IMR-90 (cell line): Measurements from ENCODE around the gene EEF1AKMT2. TPM values are rescaled to one million over a fixed set of nuclear protein-coding genes. Genes with fewer than 3 reads are reported as not detected.

Source experiments
- ATAC-seq: fragments of 200-7000 bp; cut with Tn5 transposase; 2 replicates; pipeline ENCODE4 v1.9.1; 2020; ENCODE audit warnings: low read depth, mild to moderate bottlenecking, moderate library complexity
- BruUV-seq: library from RNA; stranded (reverse); fragments of 400-500 nt; replicated peaks from 2 replicates; lab custom pipeline; 2021; lab: Mats Ljungman, UMichigan
- CTCF ChIA-PET: fragments of 300-600 bp; formaldehyde crosslinking; extraction: SDS; loops from one replicate; lab custom pipeline; 2021; ENCODE audit warnings: antibody characterized with exemption; lab: Yijun Ruan, JAX
- POLR2A ChIA-PET: fragments of 300-600 bp; sonication (Branson Sonifier 250); formaldehyde crosslinking; loops from one replicate; lab custom pipeline; 2022; ENCODE audit warnings: antibody characterized with exemption; ENCODE audit not compliant: unreplicated experiment; lab: Charles Lee
- DNase-seq: peaks from one replicate; pipeline ENCODE4 v3.0.0; 2013
- H2AFZ ChIP-seq: replicated peaks from 2 replicates; pipeline ENCODE3; 2013; ENCODE audit warnings: low read length, mild to moderate bottlenecking; ENCODE audit not compliant: poor library complexity
- H2AK5ac ChIP-seq: 2 replicates; pipeline ENCODE4 v1.6.1; 2013; ENCODE audit warnings: low read depth, low read length, inconsistent platforms
- H2AK9ac ChIP-seq: replicated peaks from 2 replicates; pipeline ENCODE3; 2013; ENCODE audit warnings: mild to moderate bottlenecking, low read depth, low read length, moderate library complexity; ENCODE audit not compliant: poor library complexity
- H2BK120ac ChIP-seq: 2 replicates; pipeline ENCODE4 v1.6.1; 2013; ENCODE audit warnings: low read depth, low read length, inconsistent platforms
- H2BK15ac ChIP-seq: 3 replicates; pipeline ENCODE4 v1.6.1; 2013; ENCODE audit warnings: low read depth, low read length, inconsistent platforms
- H2BK20ac ChIP-seq: 2 replicates; pipeline ENCODE4 v1.6.1; 2013; ENCODE audit warnings: low read depth, mild to moderate bottlenecking, inconsistent platforms, low read length, moderate library complexity
- H2BK5ac ChIP-seq: 2 replicates; pipeline ENCODE4 v1.6.1; 2013; ENCODE audit warnings: mild to moderate bottlenecking, low read depth, low read length, inconsistent platforms; ENCODE audit not compliant: poor library complexity, severe bottlenecking
- H3K14ac ChIP-seq: replicated peaks from 2 replicates; pipeline ENCODE4 v1.6.1; 2013; ENCODE audit warnings: low read depth, low read length, inconsistent platforms
- H3K18ac ChIP-seq: 2 replicates; pipeline ENCODE4 v1.6.1; 2013; ENCODE audit warnings: low read depth, low read length, control low read depth
- H3K23ac ChIP-seq: 2 replicates; pipeline ENCODE4 v1.6.1; 2013; ENCODE audit warnings: low read depth, low read length, inconsistent platforms
- H3K27ac ChIP-seq: 2 replicates; pipeline ENCODE4 v1.5.1; 2013; ENCODE audit warnings: mild to moderate bottlenecking, control low read depth, low read length; ENCODE audit not compliant: insufficient read depth
- H3K27me3 ChIP-seq: 2 replicates; pipeline ENCODE4 v1.6.1; 2013; ENCODE audit warnings: low read length; ENCODE audit not compliant: control insufficient read depth, insufficient read depth
- H3K36me3 ChIP-seq: 2 replicates; pipeline ENCODE4 v1.6.1; 2013; ENCODE audit warnings: low read length, mixed read lengths; ENCODE audit not compliant: control insufficient read depth, insufficient read depth
- H3K4ac ChIP-seq: 2 replicates; pipeline ENCODE4 v1.6.1; 2013; ENCODE audit warnings: low read depth, low read length, inconsistent platforms
- H3K4me1 ChIP-seq: 2 replicates; pipeline ENCODE4 v1.6.1; 2013; ENCODE audit warnings: low read length, mixed read lengths; ENCODE audit not compliant: control insufficient read depth, insufficient read depth
- H3K4me2 ChIP-seq: 2 replicates; pipeline ENCODE4 v1.6.1; 2013; ENCODE audit warnings: low read depth, mild to moderate bottlenecking, control low read depth, low read length, moderate library complexity
- H3K4me3 ChIP-seq: 2 replicates; pipeline ENCODE4 v1.5.1; 2013; ENCODE audit warnings: low read depth, mild to moderate bottlenecking, control low read depth, low read length, moderate library complexity; ENCODE audit not compliant: insufficient read depth
- H3K56ac ChIP-seq: 2 replicates; pipeline ENCODE4 v1.6.1; 2013; ENCODE audit warnings: low read length, inconsistent platforms; ENCODE audit not compliant: insufficient read depth; ENCODE audit errors: extremely low read depth
- H3K79me1 ChIP-seq, 2 experiments: 2 replicates each; pipeline ENCODE4 v1.6.1; 2013; ENCODE audit warnings: low read length in 2 of 2, inconsistent platforms in 1 of 2, low read depth in 1 of 2
- H3K9ac ChIP-seq: 2 replicates; pipeline ENCODE4 v1.6.1; 2013; ENCODE audit warnings: low read depth, low read length, control low read depth
- H3K9me1 ChIP-seq: 2 replicates; pipeline ENCODE4 v1.6.1; 2013; ENCODE audit warnings: low read length, inconsistent platforms; ENCODE audit not compliant: insufficient read depth
- H3K9me3 ChIP-seq: 2 replicates; pipeline ENCODE4 v1.6.1; 2013; ENCODE audit warnings: low read length; ENCODE audit not compliant: control insufficient read depth, insufficient read depth
- H4K20me1 ChIP-seq: 2 replicates; pipeline ENCODE4 v1.6.1; 2013; ENCODE audit warnings: low read length, inconsistent platforms; ENCODE audit not compliant: insufficient read depth
- H4K5ac ChIP-seq: 2 replicates; pipeline ENCODE4 v1.6.1; 2013; ENCODE audit warnings: mild to moderate bottlenecking, low read depth, low read length, control low read depth
- H4K8ac ChIP-seq, 2 experiments: 2 replicates each; pipeline ENCODE4 v1.6.1; 2013; ENCODE audit warnings: low read depth in 2 of 2, low read length in 2 of 2, control low read depth in 1 of 2, inconsistent platforms in 1 of 2
- H4K91ac ChIP-seq: 2 replicates; pipeline ENCODE4 v1.6.1; 2013; ENCODE audit warnings: low read depth, low read length, inconsistent platforms; ENCODE audit not compliant: insufficient read depth
- CEBPB ChIP-seq: IDR thresholded peaks from 2 replicates; pipeline ENCODE4 v1.6.1; 2012; ENCODE audit warnings: low read depth, low read length, improper control_type of control experiment
- CHD1 ChIP-seq: IDR thresholded peaks from 2 replicates; pipeline ENCODE4 v1.6.1; 2012; ENCODE audit warnings: low read depth, low read length, improper control_type of control experiment
- FOS ChIP-seq: fragments of 150-350 bp; IDR thresholded peaks from 2 replicates; pipeline ENCODE4 v1.6.1; 2016; ENCODE audit warnings: low read depth, low read length
- MAFK ChIP-seq: IDR thresholded peaks from 2 replicates; pipeline ENCODE4 v1.6.1; 2012; ENCODE audit warnings: low read depth, low read length, improper control_type of control experiment
- MAZ ChIP-seq: IDR thresholded peaks from 2 replicates; pipeline ENCODE4 v1.6.1; 2012; ENCODE audit warnings: low read depth, mild to moderate bottlenecking, low read length, improper control_type of control experiment, moderate library complexity, borderline replicate concordance
- MXI1 ChIP-seq: IDR thresholded peaks from 2 replicates; pipeline ENCODE4 v1.6.1; 2012; ENCODE audit warnings: low read depth, mild to moderate bottlenecking, low read length, moderate library complexity, borderline replicate concordance
- NFE2L2 ChIP-seq: fragments of 150-350 bp; IDR thresholded peaks from 2 replicates; pipeline ENCODE4 v1.6.1; 2016; ENCODE audit warnings: low read depth, mild to moderate bottlenecking, low read length
- POLR2A ChIP-seq: IDR thresholded peaks from 2 replicates; pipeline ENCODE4 v1.6.1; 2012; ENCODE audit warnings: mild to moderate bottlenecking, low read depth, low read length
- RAD21 ChIP-seq: IDR thresholded peaks from 2 replicates; pipeline ENCODE4 v1.6.1; 2012; ENCODE audit warnings: low read length, improper control_type of control experiment
- RCOR1 ChIP-seq: IDR thresholded peaks from 2 replicates; pipeline ENCODE4 v1.6.1; 2012; ENCODE audit warnings: mild to moderate bottlenecking, low read length, improper control_type of control experiment; ENCODE audit not compliant: insufficient replicate concordance
- RFX5 ChIP-seq: IDR thresholded peaks from 2 replicates; pipeline ENCODE4 v1.8.0; 2012; ENCODE audit warnings: low read depth, mild to moderate bottlenecking, low read length, moderate library complexity
- SMC3 ChIP-seq: fragments of 150-350 bp; IDR thresholded peaks from 2 replicates; pipeline ENCODE4 v1.6.1; 2016; ENCODE audit warnings: low read depth, mild to moderate bottlenecking, antibody characterized with exemption, low read length, moderate library complexity
- WGBS, 2 experiments: methylation state at CpG; one replicate each; pipeline versions ENCODE4 v1.1.5 to v1.1.7; 2013; ENCODE audit warnings: missing lambda C conversion rate in 2 of 2; ENCODE audit not compliant: insufficient read length in 1 of 2; ENCODE audit errors: extremely low coverage in 2 of 2; 5-methylcytosine and 5-hydroxymethylcytosine counted together
- dilution Hi-C: fragments of 300-500 bp; cut with HindIII; formaldehyde crosslinking; loops from one replicate; pipeline ENCODE4 v1.14.3; 2018; ENCODE audit warnings: low sequenced_read_pairs; ENCODE audit not compliant: unreplicated experiment
- in situ Hi-C: fragments of 300-500 bp; cut with MboI; formaldehyde crosslinking; loops from 3 replicates; pipeline ENCODE4 v1.14.3; 2019; ENCODE audit warnings: low sequenced_read_pairs, inconsistent platforms, mixed read lengths
- intact Hi-C: fragments of 100-400 bp; cut with micrococcal nuclease; formaldehyde crosslinking; loops from 2 replicates; pipeline ENCODE4 v1.10.0; 2022
- polyA plus RNA-seq, 3 experiments: library from polyadenylated mRNA; depleted of rRNA; stranded (reverse); fragments of >200 nt; gene quantifications; 2 replicates each; pipeline ENCODE4 v1.2.3, GENCODE V29; 2012; ENCODE audit warnings: low replicate concordance in 1 of 3
- total RNA-seq: library from RNA; depleted of rRNA; stranded (reverse); fragments of >200 nt; gene quantifications from 2 replicates; pipeline ENCODE4 v1.2.3, GENCODE V29; 2012
- TF ChIP-seq, protein P1 (sequence below): fragments of 150-350 bp; IDR thresholded peaks from 2 replicates; pipeline ENCODE4 v1.6.1; 2017; ENCODE audit warnings: mild to moderate bottlenecking, antibody characterized with exemption, low read length, low read depth
- TF ChIP-seq, protein P2 (sequence below): fragments of 150-350 bp; IDR thresholded peaks from 2 replicates; pipeline ENCODE4 v1.6.1; 2016; ENCODE audit warnings: low read depth, mild to moderate bottlenecking, low read length, moderate library complexity, borderline replicate concordance
- TF ChIP-seq, protein P3 (sequence below): conservative IDR thresholded peaks from 2 replicates; pipeline ENCODE4 v1.5.1; 2012; ENCODE audit warnings: mild to moderate bottlenecking, low read depth, low read length, improper control_type of control experiment

Gene EEF1AKMT2
- total and polyA plus RNA-seq, 2 of the 4 experiments (the other 2 are of a cell fraction): 9.7 to 12.7 TPM

DNA sequence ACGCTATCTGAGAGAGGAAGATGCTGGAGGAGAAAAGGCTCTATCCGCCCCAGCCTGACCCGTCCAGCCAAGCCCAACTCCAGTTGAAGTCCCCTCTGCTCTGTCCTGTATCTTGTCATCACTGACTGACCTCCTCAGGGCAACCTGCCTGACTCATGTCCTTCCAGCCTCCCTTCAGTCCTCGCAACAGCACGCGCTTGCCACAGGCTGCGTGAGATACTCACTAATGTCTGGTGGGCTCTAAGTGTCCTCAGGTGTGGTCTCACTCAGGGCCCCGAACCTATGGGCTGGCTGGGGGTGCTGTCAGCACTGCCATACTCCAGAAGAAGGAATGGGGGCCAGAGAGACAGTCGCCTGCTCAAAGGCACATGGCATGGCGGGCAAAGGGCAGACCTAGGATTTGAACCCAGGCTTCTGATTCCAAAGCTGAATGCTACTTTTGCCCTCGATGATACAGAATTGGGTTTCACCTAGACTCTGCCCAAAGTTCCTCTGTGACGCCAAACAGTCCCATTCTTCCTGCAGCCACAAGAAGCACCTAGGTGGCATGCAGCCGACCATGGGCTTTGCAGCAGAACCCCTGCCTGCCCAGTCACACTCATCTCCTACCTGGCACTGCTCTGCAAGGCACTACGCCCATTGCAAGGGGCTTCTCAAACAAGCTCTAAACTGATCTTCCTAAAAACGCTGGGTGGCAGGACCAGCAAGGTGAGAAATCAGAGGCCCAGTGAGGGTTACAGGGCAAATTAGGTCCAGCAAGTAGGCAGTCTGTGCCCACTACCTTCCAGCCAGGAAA, 56.0 kb downstream of the EEF1AKMT2 start:
- H3K79me1 ChIP-seq: peaks cover 3 to 41% of the 10 kb centered on the region in 2 experiments; a peak in 3 of 4 replicates
- no peak overlapping the region for H3K18ac ChIP-seq
- intact Hi-C loops: no loop called here
- H3K36me3 ChIP-seq: 0 out of 2 replicates have a peak, but pooled peaks cover 1% of the 10 kb centered on the region
- CTCF ChIA-PET: interaction anchor here (0.5 kb wide), 1 partner anchor 201 kb away, joined by 3 read pairs; no protein-coding TSS in a partner anchor
- H4K8ac ChIP-seq: no peak overlapping the region
- no peak overlapping the region; the same call in 1 of the 2 replicates for H3K4me2 ChIP-seq
- H3K14ac ChIP-seq: no peak overlapping the region
- POLR2A ChIA-PET: no interaction called here
- H3K9me3 ChIP-seq: no peaks in the 10 kb centered on the region
- dilution Hi-C loops: no loop called here
- no peak overlapping the region for H3K4ac ChIP-seq
- WGBS, 2 experiments: 85% methylated on average over 3 of the region's 15 CpGs; no CpG with 5 or more reads in 1 of the 2 experiments
- peak overlapping the region; percentile 20 for H2AK9ac ChIP-seq
- H3K4me1 ChIP-seq: peaks cover 20% of the 10 kb centered on the region
- no peak overlapping the region for H2BK20ac ChIP-seq
- no peak overlapping the region for H2BK120ac ChIP-seq
- H3K27ac ChIP-seq: no peak overlapping the region; the same call in 1 of the 2 replicates
- no peak overlapping the region for H3K23ac ChIP-seq
- no peak overlapping the region for H3K56ac ChIP-seq
- no peak overlapping the region for H3K9ac ChIP-seq
- H4K5ac ChIP-seq: no peak overlapping the region
- ATAC-seq (no peak), DNase-seq (no peak)
- no TSS peak for BruUV-seq
- H3K27me3 ChIP-seq: no peaks in the 10 kb centered on the region
- H3K9me1 ChIP-seq: peaks cover 4% of the 10 kb centered on the region; the same call in 1 of the 2 replicates
- no peak overlapping the region for H3K4me3 ChIP-seq
- H4K91ac ChIP-seq: no peak overlapping the region
- H4K20me1 ChIP-seq: peaks cover 22% of the 10 kb centered on the region
- no peak overlapping the region for H2BK5ac ChIP-seq
- no peak overlapping the region for H2BK15ac ChIP-seq
- no peak overlapping the region for H2AK5ac ChIP-seq
- H2AFZ ChIP-seq: peak overlapping the region; percentile 59
- in situ Hi-C loops: no loop called here
- TF ChIP-seq POLR2A: no peak
- TF ChIP-seq, protein P1, sequence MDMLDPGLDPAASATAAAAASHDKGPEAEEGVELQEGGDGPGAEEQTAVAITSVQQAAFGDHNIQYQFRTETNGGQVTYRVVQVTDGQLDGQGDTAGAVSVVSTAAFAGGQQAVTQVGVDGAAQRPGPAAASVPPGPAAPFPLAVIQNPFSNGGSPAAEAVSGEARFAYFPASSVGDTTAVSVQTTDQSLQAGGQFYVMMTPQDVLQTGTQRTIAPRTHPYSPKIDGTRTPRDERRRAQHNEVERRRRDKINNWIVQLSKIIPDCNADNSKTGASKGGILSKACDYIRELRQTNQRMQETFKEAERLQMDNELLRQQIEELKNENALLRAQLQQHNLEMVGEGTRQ: no peak
- TF ChIP-seq CEBPB: no peak
- TF ChIP-seq MAFK: no peak
- no peak for TF ChIP-seq MXI1
- TF ChIP-seq RCOR1: no peak
- no peak for TF ChIP-seq RAD21
- TF ChIP-seq, protein P2, sequence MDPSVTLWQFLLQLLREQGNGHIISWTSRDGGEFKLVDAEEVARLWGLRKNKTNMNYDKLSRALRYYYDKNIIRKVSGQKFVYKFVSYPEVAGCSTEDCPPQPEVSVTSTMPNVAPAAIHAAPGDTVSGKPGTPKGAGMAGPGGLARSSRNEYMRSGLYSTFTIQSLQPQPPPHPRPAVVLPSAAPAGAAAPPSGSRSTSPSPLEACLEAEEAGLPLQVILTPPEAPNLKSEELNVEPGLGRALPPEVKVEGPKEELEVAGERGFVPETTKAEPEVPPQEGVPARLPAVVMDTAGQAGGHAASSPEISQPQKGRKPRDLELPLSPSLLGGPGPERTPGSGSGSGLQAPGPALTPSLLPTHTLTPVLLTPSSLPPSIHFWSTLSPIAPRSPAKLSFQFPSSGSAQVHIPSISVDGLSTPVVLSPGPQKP: no peak
- TF ChIP-seq CHD1: no peak
- no peak for TF ChIP-seq NFE2L2
- no peak for TF ChIP-seq RFX5
- no peak for TF ChIP-seq SMC3
- no peak for TF ChIP-seq FOS
- no peak for TF ChIP-seq MAZ
- TF ChIP-seq, protein P3, sequence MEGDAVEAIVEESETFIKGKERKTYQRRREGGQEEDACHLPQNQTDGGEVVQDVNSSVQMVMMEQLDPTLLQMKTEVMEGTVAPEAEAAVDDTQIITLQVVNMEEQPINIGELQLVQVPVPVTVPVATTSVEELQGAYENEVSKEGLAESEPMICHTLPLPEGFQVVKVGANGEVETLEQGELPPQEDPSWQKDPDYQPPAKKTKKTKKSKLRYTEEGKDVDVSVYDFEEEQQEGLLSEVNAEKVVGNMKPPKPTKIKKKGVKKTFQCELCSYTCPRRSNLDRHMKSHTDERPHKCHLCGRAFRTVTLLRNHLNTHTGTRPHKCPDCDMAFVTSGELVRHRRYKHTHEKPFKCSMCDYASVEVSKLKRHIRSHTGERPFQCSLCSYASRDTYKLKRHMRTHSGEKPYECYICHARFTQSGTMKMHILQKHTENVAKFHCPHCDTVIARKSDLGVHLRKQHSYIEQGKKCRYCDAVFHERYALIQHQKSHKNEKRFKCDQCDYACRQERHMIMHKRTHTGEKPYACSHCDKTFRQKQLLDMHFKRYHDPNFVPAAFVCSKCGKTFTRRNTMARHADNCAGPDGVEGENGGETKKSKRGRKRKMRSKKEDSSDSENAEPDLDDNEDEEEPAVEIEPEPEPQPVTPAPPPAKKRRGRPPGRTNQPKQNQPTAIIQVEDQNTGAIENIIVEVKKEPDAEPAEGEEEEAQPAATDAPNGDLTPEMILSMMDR: no peak
